Progenitor cell of endocrine pancreas (in vitro differentiated cells): ENCODE results near the gene GABRD. TPM values are rescaled to one million over a fixed set of nuclear protein-coding genes. Genes with fewer than 3 reads are reported as not detected.

ENCODE experiments used
- DNase-seq: peaks from one replicate; pipeline ENCODE4 v3.0.0; 2021; ENCODE audit warnings: low spot score; ENCODE audit not compliant: unreplicated experiment
- H3K27ac Mint-ChIP-seq: 2 replicates; pipeline ENCODE4 v1.8.0; 2021; ENCODE audit warnings: mild to moderate bottlenecking, moderate library complexity, mixed read lengths
- H3K27me3 Mint-ChIP-seq: 2 replicates; pipeline ENCODE4 v1.8.0; 2021; ENCODE audit warnings: mixed read lengths
- H3K36me3 Mint-ChIP-seq: 2 replicates; pipeline ENCODE4 v1.8.0; 2022; ENCODE audit warnings: mixed read lengths; ENCODE audit not compliant: insufficient read depth
- H3K4me1 Mint-ChIP-seq: 2 replicates; pipeline ENCODE4 v1.8.0; 2021; ENCODE audit warnings: low read depth, mixed read lengths
- H3K4me3 Mint-ChIP-seq: 2 replicates; pipeline ENCODE4 v1.8.0; 2021; ENCODE audit warnings: low read depth, mild to moderate bottlenecking, moderate library complexity, mixed read lengths
- H3K9me3 Mint-ChIP-seq: 2 replicates; pipeline ENCODE4 v1.8.0; 2021; ENCODE audit warnings: low read depth, mixed read lengths
- total RNA-seq: library from RNA; stranded (reverse); gene quantifications from 2 replicates; pipeline ENCODE4 v1.2.1, GENCODE V29; 2021
- TF ChIP-seq, protein P1 (sequence below): fragments of 200-600 bp; sonication (generic); IDR thresholded peaks from one replicate; pipeline ENCODE4 v1.5.0; 2021; ENCODE audit warnings: antibody characterized with exemption, mild to moderate bottlenecking; ENCODE audit not compliant: unreplicated experiment

The GABRD gene
- total RNA-seq, 1 donor from 2014 or later, result not detected

DNA sequence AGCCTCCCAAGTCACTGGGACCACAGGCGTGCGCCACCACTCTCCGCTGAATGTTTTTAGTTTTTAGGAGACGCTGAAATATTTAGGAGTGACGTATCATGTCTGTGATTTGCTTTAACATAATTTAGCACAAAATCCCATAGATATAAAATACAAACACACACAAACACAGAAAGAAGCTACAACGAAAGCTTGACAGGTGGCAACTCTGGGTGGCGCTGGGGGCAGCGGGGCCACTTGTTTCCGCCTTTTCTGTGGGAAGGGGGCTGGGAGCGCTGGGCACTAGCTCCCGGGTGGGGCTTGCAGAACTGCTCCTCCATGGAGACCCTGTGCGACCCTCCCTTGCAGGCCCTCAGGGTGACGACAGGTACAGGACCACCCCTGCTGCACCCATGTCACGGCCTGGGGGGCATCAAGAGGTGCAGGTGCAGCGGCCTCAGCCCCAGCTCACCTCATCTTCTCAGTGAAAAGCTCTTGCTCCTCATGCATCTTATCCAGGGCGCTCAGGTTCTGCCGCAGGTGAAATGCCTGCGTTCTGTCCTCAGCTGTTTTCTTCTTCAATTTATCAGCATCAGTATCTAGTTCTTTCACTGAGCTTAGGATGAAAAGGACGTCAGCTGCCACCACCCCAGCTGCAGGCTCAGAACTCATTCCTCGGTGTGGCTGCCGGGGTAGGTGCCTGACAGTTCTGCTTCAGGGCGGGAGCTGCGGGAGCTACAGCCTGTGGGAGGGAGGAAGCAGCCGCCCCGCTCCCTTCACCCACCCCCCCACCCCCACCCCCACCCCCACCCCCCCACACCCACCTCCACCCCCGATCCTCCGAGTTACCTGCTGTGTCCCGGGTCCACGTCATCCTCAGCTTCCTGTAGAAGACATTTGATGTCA, 30.8 kb upstream of the GABRD start:
- Mint-ChIP-seq H3K36me3 (no peaks in the 10 kb centered on the region), H3K27me3 (no peaks in the 10 kb centered on the region), H3K27ac (no peak overlapping the region), H3K4me1 (no peaks in the 10 kb centered on the region), H3K4me3 (no peak overlapping the region), H3K9me3 (no peaks in the 10 kb centered on the region)
- TF ChIP-seq, protein P1, sequence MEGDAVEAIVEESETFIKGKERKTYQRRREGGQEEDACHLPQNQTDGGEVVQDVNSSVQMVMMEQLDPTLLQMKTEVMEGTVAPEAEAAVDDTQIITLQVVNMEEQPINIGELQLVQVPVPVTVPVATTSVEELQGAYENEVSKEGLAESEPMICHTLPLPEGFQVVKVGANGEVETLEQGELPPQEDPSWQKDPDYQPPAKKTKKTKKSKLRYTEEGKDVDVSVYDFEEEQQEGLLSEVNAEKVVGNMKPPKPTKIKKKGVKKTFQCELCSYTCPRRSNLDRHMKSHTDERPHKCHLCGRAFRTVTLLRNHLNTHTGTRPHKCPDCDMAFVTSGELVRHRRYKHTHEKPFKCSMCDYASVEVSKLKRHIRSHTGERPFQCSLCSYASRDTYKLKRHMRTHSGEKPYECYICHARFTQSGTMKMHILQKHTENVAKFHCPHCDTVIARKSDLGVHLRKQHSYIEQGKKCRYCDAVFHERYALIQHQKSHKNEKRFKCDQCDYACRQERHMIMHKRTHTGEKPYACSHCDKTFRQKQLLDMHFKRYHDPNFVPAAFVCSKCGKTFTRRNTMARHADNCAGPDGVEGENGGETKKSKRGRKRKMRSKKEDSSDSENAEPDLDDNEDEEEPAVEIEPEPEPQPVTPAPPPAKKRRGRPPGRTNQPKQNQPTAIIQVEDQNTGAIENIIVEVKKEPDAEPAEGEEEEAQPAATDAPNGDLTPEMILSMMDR, result no peak
- DNase-seq, result no peak

DNA sequence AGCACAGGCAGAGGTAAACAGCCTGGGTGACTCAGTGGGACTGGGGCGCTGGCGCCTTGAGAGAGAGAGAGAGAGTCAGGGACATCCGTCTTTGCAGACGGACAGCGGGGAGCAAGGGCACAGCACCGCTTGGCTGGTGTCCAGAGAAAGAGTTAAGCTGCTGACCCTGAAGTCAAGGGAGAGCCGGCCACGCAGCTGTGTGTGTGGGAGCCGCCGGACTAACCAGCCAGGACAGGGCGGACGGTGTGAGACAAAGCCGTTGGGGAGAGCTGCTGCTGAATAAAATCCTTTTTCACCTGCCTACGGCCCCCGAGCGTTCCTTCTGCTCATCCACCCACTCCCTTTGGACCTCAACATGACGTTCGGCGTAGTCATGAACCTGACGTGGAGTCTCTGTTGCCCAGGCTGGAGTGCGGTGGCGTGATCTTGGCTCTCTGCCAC, 30.0 kb upstream of the GABRD start:
- Mint-ChIP-seq H3K4me3 (no peak overlapping the region), H3K36me3 (no peaks in the 10 kb centered on the region)
- no peak for DNase-seq

DNA sequence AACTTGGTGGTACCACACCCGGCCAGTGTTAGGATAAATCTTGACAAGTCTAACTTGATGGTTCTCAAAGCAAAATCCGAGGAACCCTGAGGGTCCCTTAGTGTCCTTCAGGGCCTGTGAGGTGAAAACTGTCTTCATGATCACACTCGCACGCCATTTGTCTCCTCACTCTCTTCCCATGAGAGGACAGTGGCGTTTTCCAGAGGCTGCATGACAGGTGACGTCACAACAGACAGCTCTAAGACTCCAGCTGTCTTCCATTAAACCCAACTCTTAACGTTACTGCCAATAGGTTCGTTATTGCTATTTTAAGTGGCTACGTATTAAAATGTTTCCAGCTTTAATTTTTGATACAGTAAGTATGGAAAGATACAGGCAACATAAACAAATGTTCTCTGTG, 29.4 kb upstream of the GABRD start:
- Mint-ChIP-seq H3K27ac (no peak overlapping the region), H3K27me3 (no peaks in the 10 kb centered on the region), H3K36me3 (no peaks in the 10 kb centered on the region), H3K9me3 (no peaks in the 10 kb centered on the region), H3K4me3 (no peak overlapping the region), H3K4me1 (no peaks in the 10 kb centered on the region)
- DNase-seq, result no peak
- TF ChIP-seq, protein P1, result no peak

More for the DNA sequence above, 30.0 kb upstream of the GABRD start:
- TF ChIP-seq, protein P1, result no peak
- no peaks in the 10 kb centered on the region for H3K4me1 Mint-ChIP-seq
- no peak overlapping the region for H3K27ac Mint-ChIP-seq
- H3K9me3 Mint-ChIP-seq, result no peaks in the 10 kb centered on the region
- H3K27me3 Mint-ChIP-seq, result no peaks in the 10 kb centered on the region

DNA sequence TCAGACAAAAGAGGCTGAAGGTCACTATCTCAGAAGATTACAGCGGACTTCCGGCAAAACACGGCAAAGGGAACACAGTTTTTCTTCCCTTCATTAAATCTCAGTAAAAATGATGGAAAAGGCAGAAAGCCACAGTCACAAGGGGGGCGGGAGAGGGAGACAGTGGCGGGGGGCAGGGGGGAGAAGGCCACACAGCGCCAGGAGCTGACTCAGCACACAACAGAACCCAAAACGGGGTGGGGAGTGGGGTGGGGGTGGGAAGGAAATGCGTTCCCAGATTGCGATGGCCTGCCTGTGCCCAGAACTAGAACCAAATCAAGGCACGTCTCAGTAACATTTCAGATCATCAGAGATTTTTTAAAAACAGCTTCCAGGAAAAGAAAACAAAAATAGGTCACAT, 28.9 kb upstream of the GABRD start:
- no peak overlapping the region for H3K27ac Mint-ChIP-seq
- no peaks in the 10 kb centered on the region for H3K36me3 Mint-ChIP-seq
- H3K4me3 Mint-ChIP-seq, result no peak overlapping the region
- TF ChIP-seq, protein P1, result no peak
- H3K27me3 Mint-ChIP-seq, result no peaks in the 10 kb centered on the region
- no peaks in the 10 kb centered on the region for H3K4me1 Mint-ChIP-seq
- H3K9me3 Mint-ChIP-seq, result no peaks in the 10 kb centered on the region
- DNase-seq, result no peak

DNA sequence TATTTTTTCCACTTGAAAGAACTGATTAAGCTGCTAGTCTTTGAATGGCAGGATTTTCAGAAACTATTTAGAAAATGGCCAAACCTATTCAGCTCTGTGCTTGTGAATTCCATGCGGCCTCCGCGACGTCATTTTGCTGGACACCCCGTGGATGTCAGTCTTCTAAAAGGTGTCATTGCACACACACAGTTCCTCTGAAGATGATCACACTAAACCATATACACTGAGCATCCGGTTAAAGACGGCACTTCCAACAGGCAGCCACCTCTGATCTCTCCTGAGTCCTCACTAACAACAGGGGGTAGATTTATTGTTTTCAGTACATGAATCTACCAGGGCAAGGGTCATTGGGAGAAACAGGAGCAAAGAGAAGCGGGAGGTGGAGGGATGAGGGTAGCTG, 24.6 kb upstream of the GABRD start:
- TF ChIP-seq, protein P1, result no peak
- Mint-ChIP-seq H3K9me3 (no peaks in the 10 kb centered on the region), H3K27ac (no peak overlapping the region), H3K36me3 (no peaks in the 10 kb centered on the region), H3K4me3 (no peak overlapping the region), H3K27me3 (peaks cover 7% of the 10 kb centered on the region), H3K4me1 (no peaks in the 10 kb centered on the region)
- DNase-seq, result no peak
